ENCODE data around the gene VWA3B. TPM values are rescaled to one million over a fixed set of nuclear protein-coding genes. Genes with fewer than 3 reads are reported as not detected.
A peak's percentile ranks its signal among the peaks of the same experiment; 100 is the strongest.

Gene VWA3B
- total RNA-seq, 2 experiments from 2014 or later = not detected

GRCh38 chr2:98157557-98157956, 70.6 kb downstream of the VWA3B start:
- Histone ChIP-seq H3K9me3 (ENCODE audit: low read length) (no peaks in the 10 kb centered on the region), H3K4me1 (ENCODE audit: insufficient read depth, low read length, poor library complexity, severe bottlenecking) (no peaks in the 10 kb centered on the region), H3K27ac (ENCODE audit: low read depth, low read length, poor library complexity, severe bottlenecking) (no peak overlapping the region), H3K4me3 (ENCODE audit: low read depth, low read length, poor library complexity, severe bottlenecking) (no peak overlapping the region), H2AFZ (ENCODE audit: low read length) (no peak overlapping the region), H3K36me3 (ENCODE audit: insufficient read depth, low read length) (no peaks in the 10 kb centered on the region), H3K4me2 (ENCODE audit: low read length) (no peak overlapping the region), H4K20me1 (ENCODE audit: insufficient read depth, low read length) (no peaks in the 10 kb centered on the region), H3K79me2 (ENCODE audit: insufficient read depth, low read depth, low read length) (no peaks in the 10 kb centered on the region), H3K9me2 (ENCODE audit: insufficient read depth, low read length) (no peaks in the 10 kb centered on the region)
- TF ChIP-seq CTCF (conservative IDR thresholded peaks at IDR 0.05; ENCODE audit: low read length) (peak; percentile 73), EZH2phosphoT487 (IDR thresholded peaks at IDR 0.05; ENCODE audit: borderline replicate concordance, low read depth, low read length) (no peak)
- BruUV-seq (replicated peaks) = no TSS peak
- DNase-seq (ENCODE audit: low spot score) = peak; percentile 59
- ChIA-PET CTCF (ENCODE audit: unreplicated experiment) (no interaction called here), POLR2A (no interaction called here)
- intact Hi-C loops (cut with micrococcal nuclease; ENCODE audit: unreplicated experiment) = loop anchor here (1.0 kb wide), 1 partner anchor 351 kb away; no protein-coding TSS in a partner anchor

- H3K4me2 ChIP-seq (ENCODE audit: low read length) = no peak overlapping the region
- POLR2A ChIA-PET = no interaction called here
- H3K9me2 ChIP-seq (ENCODE audit: insufficient read depth, low read length) = no peaks in the 10 kb centered on the region
- CTCF ChIA-PET (ENCODE audit: unreplicated experiment) = interaction anchor here (0.6 kb wide), 1 partner anchor 146 kb away, joined by 3 read pairs; no protein-coding TSS in a partner anchor
- DNase-seq (ENCODE audit: low spot score) = no peak
- no peaks in the 10 kb centered on the region for H3K4me1 ChIP-seq (ENCODE audit: insufficient read depth, low read length, poor library complexity, severe bottlenecking)
- H3K79me2 ChIP-seq (ENCODE audit: insufficient read depth, low read depth, low read length) = no peaks in the 10 kb centered on the region
- H3K9me3 ChIP-seq (ENCODE audit: low read length) = no peaks in the 10 kb centered on the region
- H2AFZ ChIP-seq (ENCODE audit: low read length) = no peak overlapping the region
- TF ChIP-seq CTCF (conservative IDR thresholded peaks at IDR 0.05; ENCODE audit: low read length) (no peak), EZH2phosphoT487 (IDR thresholded peaks at IDR 0.05; ENCODE audit: borderline replicate concordance, low read depth, low read length) (no peak)
- H3K27ac ChIP-seq (ENCODE audit: low read depth, low read length, poor library complexity, severe bottlenecking) = no peak overlapping the region
- no TSS peak for BruUV-seq (replicated peaks)
- intact Hi-C loops (cut with micrococcal nuclease; ENCODE audit: unreplicated experiment) = no loop called here
- H4K20me1 ChIP-seq (ENCODE audit: insufficient read depth, low read length) = no peaks in the 10 kb centered on the region
- no peak overlapping the region for H3K4me3 ChIP-seq (ENCODE audit: low read depth, low read length, poor library complexity, severe bottlenecking)
- no peaks in the 10 kb centered on the region for H3K36me3 ChIP-seq (ENCODE audit: insufficient read depth, low read length)
These were observed 71.3 kb downstream of the VWA3B start for GRCh38 chr2:98158305-98158704.

GRCh38 chr2:98160554-98160953, 73.6 kb downstream of the VWA3B start:
- no peak overlapping the region for H3K4me2 ChIP-seq (ENCODE audit: low read length)
- TF ChIP-seq CTCF (conservative IDR thresholded peaks at IDR 0.05; ENCODE audit: low read length) = no peak
- no peak for TF ChIP-seq EZH2phosphoT487 (IDR thresholded peaks at IDR 0.05; ENCODE audit: borderline replicate concordance, low read depth, low read length)
- POLR2A ChIA-PET = no interaction called here
- H2AFZ ChIP-seq (ENCODE audit: low read length) = no peak overlapping the region
- no peaks in the 10 kb centered on the region for H3K4me1 ChIP-seq (ENCODE audit: insufficient read depth, low read length, poor library complexity, severe bottlenecking)
- no peaks in the 10 kb centered on the region for H3K9me2 ChIP-seq (ENCODE audit: insufficient read depth, low read length)
- H4K20me1 ChIP-seq (ENCODE audit: insufficient read depth, low read length) = no peaks in the 10 kb centered on the region
- BruUV-seq (replicated peaks) = no TSS peak
- intact Hi-C loops (cut with micrococcal nuclease; ENCODE audit: unreplicated experiment) = no loop called here
- CTCF ChIA-PET (ENCODE audit: unreplicated experiment) = no interaction called here
- H3K27ac ChIP-seq (ENCODE audit: low read depth, low read length, poor library complexity, severe bottlenecking) = no peak overlapping the region
- DNase-seq (ENCODE audit: low spot score) = no peak
- H3K9me3 ChIP-seq (ENCODE audit: low read length) = no peaks in the 10 kb centered on the region
- H3K4me3 ChIP-seq (ENCODE audit: low read depth, low read length, poor library complexity, severe bottlenecking) = no peak overlapping the region
- no peaks in the 10 kb centered on the region for H3K36me3 ChIP-seq (ENCODE audit: insufficient read depth, low read length)
- H3K79me2 ChIP-seq (ENCODE audit: insufficient read depth, low read depth, low read length) = no peaks in the 10 kb centered on the region
